Activated CD8-positive, alpha-beta T cell treated with anti-CD3 and anti-CD28 coated beads for 36 hours (primary cell): Measurements from ENCODE around the gene SEPTIN3. TPM values are rescaled to one million over a fixed set of nuclear protein-coding genes. Genes with fewer than 3 reads are reported as not detected.
"Not testable (repeated sequence)": the region's sequence is repeated elsewhere in the genome, so short reads cannot be mapped to it uniquely, and the experiment has no call there.

Source experiments
- ATAC-seq: fragments of 200-7000 bp; cut with Tn5 transposase; one replicate; pipeline ENCODE4 v1.10.0; 2021; ENCODE audit warnings: mild to moderate bottlenecking, moderate library complexity
- CTCF ChIA-PET: fragments of 350-600 bp; sonication (Branson Sonifier 250); formaldehyde crosslinking; loops from one replicate; lab custom pipeline; 2021; ENCODE audit warnings: antibody characterized with exemption; lab: Charles Lee
- POLR2A ChIA-PET: fragments of 350-600 bp; sonication (Branson Sonifier 250); formaldehyde crosslinking; loops from one replicate; lab custom pipeline; 2021; ENCODE audit warnings: antibody characterized with exemption; lab: Charles Lee
- DNase-seq: peaks from one replicate; pipeline ENCODE4 v3.0.0-alpha.2; 2020
- H3K27ac Mint-ChIP-seq: one replicate; pipeline ENCODE4 v1.8.0; 2021; ENCODE audit warnings: mild to moderate bottlenecking, mixed read lengths
- H3K27me3 Mint-ChIP-seq: one replicate; pipeline ENCODE4 v1.8.0; 2021; ENCODE audit warnings: mixed read lengths
- H3K36me3 Mint-ChIP-seq: one replicate; pipeline ENCODE4 v1.8.0; 2021; ENCODE audit warnings: low read depth, mixed read lengths
- H3K4me1 Mint-ChIP-seq: one replicate; pipeline ENCODE4 v1.8.0; 2021; ENCODE audit warnings: low read depth, mixed read lengths
- H3K4me3 Mint-ChIP-seq: one replicate; pipeline ENCODE4 v1.8.0; 2021; ENCODE audit warnings: mild to moderate bottlenecking, moderate library complexity, mixed read lengths
- H3K9me3 Mint-ChIP-seq: one replicate; pipeline ENCODE4 v1.8.0; 2021; ENCODE audit warnings: mixed read lengths
- intact Hi-C: fragments of 100-400 bp; cut with micrococcal nuclease; formaldehyde crosslinking; loops from one replicate; pipeline ENCODE4 v1.10.0; 2022
- total RNA-seq, 2 experiments: library from RNA; stranded (reverse); gene quantifications; one replicate each; pipeline ENCODE4 v1.2.3, GENCODE V29; 2021
- TF ChIP-seq, protein P1 (sequence below): fragments of 200-600 bp; IDR thresholded peaks from one replicate; pipeline ENCODE4 v1.8.0; 2022; ENCODE audit warnings: antibody characterized with exemption, mild to moderate bottlenecking

SEPTIN3 gene
- total RNA-seq, 2 experiments from 2014 or later = 0.20 to 0.36 TPM

DNA sequence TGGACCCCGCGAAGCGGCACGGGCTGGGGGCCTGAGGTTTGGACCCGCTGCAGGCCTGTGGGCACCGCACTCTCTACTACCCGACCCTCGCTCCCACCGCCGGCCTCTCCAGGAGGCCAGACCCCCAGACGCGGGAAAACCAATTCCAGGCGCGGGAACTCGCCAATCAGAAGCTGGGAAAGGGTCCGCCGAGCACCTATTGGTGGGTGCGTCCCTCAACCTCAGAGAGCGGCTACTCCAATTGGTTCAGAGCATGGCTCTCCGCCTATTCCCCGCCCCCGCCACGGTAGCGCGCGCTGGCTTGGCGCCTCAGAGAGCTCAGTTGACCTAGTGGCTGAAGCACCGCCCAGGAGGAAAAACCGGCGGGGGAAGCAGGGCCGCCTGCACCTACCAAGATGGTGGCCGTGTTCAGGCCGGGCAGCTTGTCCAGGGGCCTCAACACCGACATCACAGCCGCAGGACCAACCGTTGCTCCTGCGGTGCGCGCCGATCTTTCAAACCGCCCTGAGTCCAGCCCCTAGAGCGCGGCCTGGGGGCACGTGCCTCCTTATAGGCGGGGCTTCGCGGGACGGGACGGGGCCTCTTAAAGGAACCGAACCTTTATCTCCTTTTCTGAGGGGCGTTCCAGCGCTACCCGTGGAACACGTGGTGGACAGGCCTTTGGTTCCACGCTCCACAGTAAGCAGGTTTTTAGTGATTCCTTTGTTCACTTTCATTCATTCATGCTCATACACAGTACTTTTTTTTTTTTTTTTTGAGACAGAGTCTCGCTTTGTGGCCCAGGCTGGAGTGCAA lies 22.4 kb upstream of the SEPTIN3 start, which contains the start of gene CENPM:
Gene CENPM, minus strand, starts transcription at position 524 of the 795 bp plus-strand sequence. Its CDS starts 76 bp downstream, at position 448.
- ATAC-seq (peak; percentile 97), DNase-seq (peak; percentile 98)
- intact Hi-C loops = loop anchor here (10.0 kb wide), 1 partner anchor 128 kb away; the partner anchor contains the start of genes NAGA, PHETA2 and SMDT1
- Mint-ChIP-seq H3K27me3 (no peaks in the 10 kb centered on the region), H3K27ac (peak within 1 kb of the TSS; percentile 94), H3K4me1 (peaks cover 41% of the 10 kb centered on the region), H3K4me3 (peak within 1 kb of the TSS; percentile 88), H3K9me3 (no peaks in the 10 kb centered on the region), H3K36me3 (peaks cover 37% of the 10 kb centered on the region)
- TF ChIP-seq, protein P1, sequence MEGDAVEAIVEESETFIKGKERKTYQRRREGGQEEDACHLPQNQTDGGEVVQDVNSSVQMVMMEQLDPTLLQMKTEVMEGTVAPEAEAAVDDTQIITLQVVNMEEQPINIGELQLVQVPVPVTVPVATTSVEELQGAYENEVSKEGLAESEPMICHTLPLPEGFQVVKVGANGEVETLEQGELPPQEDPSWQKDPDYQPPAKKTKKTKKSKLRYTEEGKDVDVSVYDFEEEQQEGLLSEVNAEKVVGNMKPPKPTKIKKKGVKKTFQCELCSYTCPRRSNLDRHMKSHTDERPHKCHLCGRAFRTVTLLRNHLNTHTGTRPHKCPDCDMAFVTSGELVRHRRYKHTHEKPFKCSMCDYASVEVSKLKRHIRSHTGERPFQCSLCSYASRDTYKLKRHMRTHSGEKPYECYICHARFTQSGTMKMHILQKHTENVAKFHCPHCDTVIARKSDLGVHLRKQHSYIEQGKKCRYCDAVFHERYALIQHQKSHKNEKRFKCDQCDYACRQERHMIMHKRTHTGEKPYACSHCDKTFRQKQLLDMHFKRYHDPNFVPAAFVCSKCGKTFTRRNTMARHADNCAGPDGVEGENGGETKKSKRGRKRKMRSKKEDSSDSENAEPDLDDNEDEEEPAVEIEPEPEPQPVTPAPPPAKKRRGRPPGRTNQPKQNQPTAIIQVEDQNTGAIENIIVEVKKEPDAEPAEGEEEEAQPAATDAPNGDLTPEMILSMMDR = peak; percentile 10
- CTCF ChIA-PET = interaction anchor here (0.6 to 2.3 kb wide), 13 partner anchors 10 to 498 kb away, joined by 3 to 19 read pairs (median 4); partner anchors contain the start of gene MEI1
- POLR2A ChIA-PET = interaction anchor here (0.7 to 2.2 kb wide), 18 partner anchors 14 to 509 kb away, joined by 3 to 13 read pairs (median 3); partner anchors contain the start of genes CCDC134, NDUFA6, SNU13 and SREBF2

DNA sequence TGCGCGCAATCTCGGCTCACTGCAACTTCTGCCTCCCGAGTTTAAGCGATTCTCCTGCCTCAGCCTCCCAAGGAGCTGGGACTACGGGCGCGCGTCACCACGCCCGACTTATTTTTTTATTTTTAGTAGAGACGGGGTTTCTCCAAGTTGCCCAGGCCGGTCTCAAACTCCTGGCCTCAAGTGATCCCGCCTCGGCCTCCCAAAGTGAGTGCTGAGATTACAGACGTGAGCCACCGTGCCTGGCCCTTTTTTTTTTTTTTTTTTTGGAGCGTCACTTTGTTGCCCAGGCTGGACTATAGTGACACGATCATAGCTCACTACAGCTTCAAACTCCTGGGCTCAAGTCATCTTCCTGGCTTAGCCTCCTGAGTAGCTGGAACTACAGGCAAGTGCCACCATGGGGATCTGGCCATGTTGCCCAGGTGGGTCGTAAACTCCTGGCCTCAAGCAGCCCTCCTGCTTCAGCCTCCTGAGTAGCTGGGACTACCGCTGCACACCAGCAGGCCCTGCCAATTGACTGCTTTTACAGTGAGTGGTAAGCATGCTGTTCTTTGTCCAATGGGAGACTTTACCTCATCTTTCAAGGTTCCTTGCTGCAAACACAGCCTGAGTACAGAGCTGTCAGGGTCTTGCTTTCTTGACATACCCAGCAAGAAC lies 21.7 kb upstream of the SEPTIN3 start:
- ChIA-PET POLR2A (interaction anchor here (0.9 to 2.2 kb wide), 11 partner anchors 19 to 508 kb away, joined by 3 to 13 read pairs (median 5); partner anchors contain the start of genes CCDC134, NDUFA6, SNU13 and SREBF2), CTCF (interaction anchor here (0.7 to 2.3 kb wide), 8 partner anchors 9 to 497 kb away, joined by 3 to 19 read pairs (median 6); partner anchors contain the start of gene MEI1)
- ATAC-seq (no peak), DNase-seq (no peak)
- peak overlapping the region; percentile 94 for H3K27ac Mint-ChIP-seq
- H3K4me3 Mint-ChIP-seq = peak overlapping the region; percentile 88
- no peaks in the 10 kb centered on the region for H3K27me3 Mint-ChIP-seq
- peaks cover 32% of the 10 kb centered on the region for H3K36me3 Mint-ChIP-seq
- intact Hi-C loops = loop anchor here (10.0 kb wide), 1 partner anchor 127 kb away; the partner anchor contains the start of genes NAGA, PHETA2 and SMDT1
- no peaks in the 10 kb centered on the region for H3K9me3 Mint-ChIP-seq
- peaks cover 39% of the 10 kb centered on the region for H3K4me1 Mint-ChIP-seq
- TF ChIP-seq, protein P1 = no peak

DNA sequence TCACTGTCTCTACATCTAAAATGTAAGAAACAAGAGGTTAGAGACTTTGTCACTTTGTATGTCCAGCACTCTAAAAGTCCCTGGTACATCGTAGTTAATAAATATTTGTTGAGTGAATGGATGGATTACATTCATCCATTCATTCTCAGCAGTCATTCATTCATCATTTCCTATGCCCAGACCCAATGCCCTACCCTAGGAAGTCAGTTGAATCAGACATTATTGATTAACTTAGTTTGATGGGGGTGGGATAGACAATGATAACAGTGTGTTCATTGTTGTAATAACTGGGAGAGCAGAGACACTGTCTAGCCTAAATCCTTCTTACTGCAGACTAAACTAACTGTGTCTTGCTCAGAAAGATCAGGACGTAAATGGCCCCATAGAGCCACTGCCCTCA lies 21.1 kb upstream of the SEPTIN3 start:
- ATAC-seq = no peak
- POLR2A ChIA-PET = interaction anchor here (0.9 to 2.5 kb wide), 3 partner anchors 8 to 132 kb away, joined by 3 to 15 read pairs (median 3); partner anchors contain the start of gene SREBF2
- H3K36me3 Mint-ChIP-seq = peaks cover 27% of the 10 kb centered on the region
- H3K4me1 Mint-ChIP-seq = peaks cover 34% of the 10 kb centered on the region
- H3K9me3 Mint-ChIP-seq = no peaks in the 10 kb centered on the region
- no peak overlapping the region for H3K27ac Mint-ChIP-seq
- intact Hi-C loops = loop anchor here (10.0 kb wide), 1 partner anchor 127 kb away; the partner anchor contains the start of genes NAGA, PHETA2 and SMDT1
- DNase-seq = no peak
- CTCF ChIA-PET = interaction anchor here (0.9 to 2.0 kb wide), 2 partner anchors 10 to 250 kb away, joined by 3 to 7 read pairs; no protein-coding TSS in a partner anchor
- TF ChIP-seq, protein P1 = no peak
- no peaks in the 10 kb centered on the region for H3K27me3 Mint-ChIP-seq
- H3K4me3 Mint-ChIP-seq = peak overlapping the region; percentile 88

DNA sequence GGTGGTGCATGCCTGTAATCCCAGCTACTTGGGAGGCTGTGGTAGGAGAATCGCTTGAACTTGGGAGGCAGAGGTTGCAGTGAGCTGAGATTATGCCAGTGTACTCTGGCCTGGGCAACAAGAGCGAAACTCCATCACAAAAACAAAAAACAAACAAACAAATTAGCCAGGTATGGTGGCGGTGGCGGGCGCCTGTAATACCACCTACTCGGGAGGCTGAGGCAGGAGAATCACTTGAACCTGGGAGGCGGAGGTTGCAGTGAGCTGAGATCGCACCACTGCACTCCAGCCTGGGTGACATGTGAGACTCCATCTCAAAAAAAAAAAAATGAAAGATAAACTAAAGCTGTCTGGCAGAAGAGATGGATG lies 20.3 kb upstream of the SEPTIN3 start:
- ChIA-PET POLR2A (interaction anchor here (1.2 to 2.5 kb wide), 2 partner anchors 9 to 132 kb away, joined by 3 to 15 read pairs; no protein-coding TSS in a partner anchor), CTCF (interaction anchor here (0.9 to 2.0 kb wide), 4 partner anchors 8 to 251 kb away, joined by 3 to 7 read pairs (median 5); no protein-coding TSS in a partner anchor)
- not testable (repeated sequence) for H3K27me3 Mint-ChIP-seq, DNase-seq, H3K9me3 Mint-ChIP-seq, ATAC-seq, H3K27ac Mint-ChIP-seq
- peaks cover 19% of the 10 kb centered on the region for H3K36me3 Mint-ChIP-seq
- H3K4me1 Mint-ChIP-seq = peaks cover 27% of the 10 kb centered on the region
- peak overlapping the region; percentile 88 for H3K4me3 Mint-ChIP-seq
- intact Hi-C loops = loop anchor here (10.0 kb wide), 1 partner anchor 126 kb away; the partner anchor contains the start of genes NAGA, PHETA2 and SMDT1
